ENCODE results near the gene HOXA9. TPM values are rescaled to one million over a fixed set of nuclear protein-coding genes. Genes with fewer than 3 reads are reported as not detected.

The HOXA9 gene
- total and polyA plus RNA-seq, 10 of the 15 experiments (the other 5 are each of a cell fraction or from before 2014, with no cell fraction given) = not detected

DNA sequence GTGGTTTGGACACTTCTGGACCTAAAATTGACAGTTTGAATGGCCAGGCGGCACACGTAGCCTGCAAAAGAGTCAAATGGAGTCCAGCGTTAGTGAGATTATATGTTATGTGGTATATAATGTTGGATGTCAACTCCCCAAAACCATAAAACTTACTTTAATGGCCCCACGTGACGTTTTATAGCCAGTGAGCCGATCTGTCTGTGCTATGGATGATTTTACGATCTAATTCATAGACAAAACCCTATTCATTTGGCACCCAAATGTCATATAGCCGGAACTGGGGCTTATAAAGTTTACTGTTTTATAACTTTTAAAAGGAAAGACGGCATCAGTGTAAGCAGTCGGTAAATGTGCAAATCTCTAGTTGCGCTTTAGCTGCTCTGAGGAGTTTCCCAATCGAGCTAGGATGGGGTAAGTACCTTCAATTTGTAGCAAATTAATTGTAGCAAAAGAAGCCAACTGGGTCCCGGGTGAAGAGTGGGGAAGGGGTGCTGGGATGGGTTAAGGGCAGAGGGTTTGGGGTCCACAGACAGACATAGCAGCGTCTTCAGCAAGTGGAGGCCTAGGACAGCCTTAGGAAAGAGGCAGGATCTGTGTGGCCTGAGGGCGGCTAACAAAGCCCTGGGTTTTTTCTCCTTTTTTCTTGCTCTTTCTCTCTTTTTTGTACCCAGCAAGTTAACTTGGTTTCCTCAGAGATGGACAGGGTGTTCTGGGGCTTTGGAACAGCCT, 25.0 kb downstream of the HOXA9 start (continued):
- no peak for TF ChIP-seq BCLAF1 (IDR thresholded peaks at IDR 0.05)

DNA sequence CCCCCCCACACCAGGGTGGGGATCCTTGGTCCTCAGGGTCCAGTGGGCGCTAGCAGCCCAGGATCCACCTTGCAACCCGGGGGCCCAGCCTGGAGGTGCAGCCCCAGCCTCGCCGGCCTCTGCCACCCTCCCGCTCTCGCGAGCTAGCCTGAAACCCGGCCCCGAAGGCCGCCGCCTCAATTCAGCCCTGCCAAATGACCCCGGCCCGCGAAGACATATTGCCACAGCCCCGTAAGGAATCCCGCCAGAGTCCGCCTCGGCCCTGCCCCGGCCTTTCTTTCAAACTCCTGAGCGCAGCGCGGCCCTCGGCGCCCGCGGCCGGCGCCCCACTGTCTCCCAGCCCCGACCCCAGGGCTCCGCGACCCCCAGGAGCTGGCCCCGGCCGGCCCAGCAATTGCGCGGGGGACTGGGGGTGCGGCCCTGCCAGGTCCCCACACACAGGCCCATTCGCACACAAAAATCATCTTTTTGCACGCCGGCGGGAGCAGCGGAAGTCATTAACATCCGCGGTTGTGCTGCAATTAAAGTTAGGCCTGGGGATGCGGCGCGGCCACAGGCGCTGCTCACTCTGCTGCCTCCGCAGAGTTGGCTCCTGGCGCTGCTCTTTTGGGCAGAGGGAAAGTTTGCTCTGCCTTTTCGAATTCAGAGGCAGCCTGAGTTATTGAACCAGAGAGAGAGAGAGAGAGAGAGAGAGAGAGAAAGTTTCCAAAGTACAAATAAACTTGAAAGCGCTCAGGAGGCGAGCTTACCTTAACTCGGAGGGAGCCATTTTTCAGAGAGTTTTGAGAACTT, 25.8 kb downstream of the HOXA9 start:
- ChIA-PET SMC1A (ENCODE audit: uncharacterized antibody, unreplicated experiment) (interaction anchor here (1.7 kb wide), 1 partner anchor 11 kb away, joined by 8 read pairs; no protein-coding TSS in a partner anchor), RAD21 (ENCODE audit: unreplicated experiment) (no interaction called here), CTCF (no interaction called here), POLR2A (no interaction called here)
- no TSS peak for BruUV-seq (replicated peaks)
- Histone ChIP-seq H3K4me1 (ENCODE audit: control insufficient read depth, insufficient read depth, low read length) (no peaks in the 10 kb centered on the region; the same call in 1 of the 2 replicates), H3K9me3 (replicated peaks; ENCODE audit: control insufficient read depth, insufficient read depth, low read length) (no peaks in the 10 kb centered on the region; the same call in 2 of the 3 replicates), H3K4me3 (no peak overlapping the region), H3K4me2 (ENCODE audit: control insufficient read depth, insufficient read depth) (no peak overlapping the region), H3K36me3 (ENCODE audit: control insufficient read depth in 2 of 2, insufficient read depth in 2 of 2, low read length in 1 of 2) (no peaks in the 10 kb centered on the region), H2AFZ (ENCODE audit: control insufficient read depth, low read depth, low read length) (no peak overlapping the region), H4K20me1 (ENCODE audit: control insufficient read depth, insufficient read depth) (no peaks in the 10 kb centered on the region), H3K9ac (ENCODE audit: control insufficient read depth, insufficient read depth, low read length) (no peak overlapping the region), H3K79me2 (ENCODE audit: control insufficient read depth, insufficient read depth, low read length) (no peaks in the 10 kb centered on the region), H3K27ac (ENCODE audit: control insufficient read depth, insufficient read depth) (no peak overlapping the region), H3K27me3 (replicated peaks in 1 of 2; ENCODE audit: control insufficient read depth in 2 of 2, insufficient read depth in 2 of 2, low read length in 1 of 2) (peaks cover 0 to 7% of the 10 kb centered on the region in 2 experiments; a peak in 2 of 4 replicates)
- DNase-seq (ENCODE audit: low read depth, low spot score) = no peak
- in situ Hi-C loops (cut with MboI) (no loop called here), intact Hi-C loops (cut with micrococcal nuclease; ENCODE audit: unreplicated experiment) (no loop called here)
- FAIRE-seq = no peak
- 85% methylated on average over 36 of the region's 53 CpGs for WGBS (ENCODE audit: insufficient coverage, insufficient replicate concordance, low lambda C conversion rate, missing lambda C conversion rate)
- no peak for ATAC-seq
- TF ChIP-seq SMC3 (IDR thresholded peaks at IDR 0.05; ENCODE audit: borderline replicate concordance, low read length) (no peak), POLR2AphosphoS2 (IDR thresholded peaks at IDR 0.05; ENCODE audit: low read depth, low read length) (no peak), GATAD2B (conservative IDR thresholded peaks at IDR 0.05; ENCODE audit: low read depth) (no peak), RCOR1 (conservative IDR thresholded peaks at IDR 0.05; ENCODE audit: low read depth, low read length) (no peak), IKZF1 (conservative IDR thresholded peaks at IDR 0.05) (no peak)
- TF ChIP-seq, protein P1, sequence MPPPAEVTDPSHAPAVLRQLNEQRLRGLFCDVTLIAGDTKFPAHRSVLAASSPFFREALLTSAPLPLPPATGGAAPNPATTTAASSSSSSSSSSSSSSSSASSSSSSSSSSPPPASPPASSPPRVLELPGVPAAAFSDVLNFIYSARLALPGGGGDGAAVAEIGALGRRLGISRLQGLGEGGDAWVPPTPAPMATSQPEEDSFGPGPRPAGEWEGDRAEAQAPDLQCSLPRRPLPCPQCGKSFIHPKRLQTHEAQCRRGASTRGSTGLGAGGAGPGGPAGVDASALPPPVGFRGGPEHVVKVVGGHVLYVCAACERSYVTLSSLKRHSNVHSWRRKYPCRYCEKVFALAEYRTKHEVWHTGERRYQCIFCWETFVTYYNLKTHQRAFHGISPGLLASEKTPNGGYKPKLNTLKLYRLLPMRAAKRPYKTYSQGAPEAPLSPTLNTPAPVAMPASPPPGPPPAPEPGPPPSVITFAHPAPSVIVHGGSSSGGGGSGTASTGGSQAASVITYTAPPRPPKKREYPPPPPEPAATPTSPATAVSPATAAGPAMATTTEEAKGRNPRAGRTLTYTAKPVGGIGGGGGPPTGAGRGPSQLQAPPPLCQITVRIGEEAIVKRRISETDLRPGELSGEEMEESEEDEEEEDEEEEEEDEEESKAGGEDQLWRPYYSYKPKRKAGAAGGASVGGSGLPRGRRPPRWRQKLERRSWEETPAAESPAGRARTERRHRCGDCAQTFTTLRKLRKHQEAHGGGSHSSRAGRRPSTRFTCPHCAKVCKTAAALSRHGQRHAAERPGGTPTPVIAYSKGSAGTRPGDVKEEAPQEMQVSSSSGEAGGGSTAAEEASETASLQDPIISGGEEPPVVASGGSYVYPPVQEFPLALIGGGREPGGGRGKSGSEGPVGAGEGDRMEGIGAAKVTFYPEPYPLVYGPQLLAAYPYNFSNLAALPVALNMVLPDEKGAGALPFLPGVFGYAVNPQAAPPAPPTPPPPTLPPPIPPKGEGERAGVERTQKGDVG (CRISPR knock-in tag; IDR thresholded peaks at IDR 0.05) = no peak
- TF ChIP-seq, protein P2, sequence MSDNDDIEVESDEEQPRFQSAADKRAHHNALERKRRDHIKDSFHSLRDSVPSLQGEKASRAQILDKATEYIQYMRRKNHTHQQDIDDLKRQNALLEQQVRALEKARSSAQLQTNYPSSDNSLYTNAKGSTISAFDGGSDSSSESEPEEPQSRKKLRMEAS (IDR thresholded peaks at IDR 0.05; ENCODE audit: low read depth, low read length) = no peak
- TF ChIP-seq, protein P3, sequence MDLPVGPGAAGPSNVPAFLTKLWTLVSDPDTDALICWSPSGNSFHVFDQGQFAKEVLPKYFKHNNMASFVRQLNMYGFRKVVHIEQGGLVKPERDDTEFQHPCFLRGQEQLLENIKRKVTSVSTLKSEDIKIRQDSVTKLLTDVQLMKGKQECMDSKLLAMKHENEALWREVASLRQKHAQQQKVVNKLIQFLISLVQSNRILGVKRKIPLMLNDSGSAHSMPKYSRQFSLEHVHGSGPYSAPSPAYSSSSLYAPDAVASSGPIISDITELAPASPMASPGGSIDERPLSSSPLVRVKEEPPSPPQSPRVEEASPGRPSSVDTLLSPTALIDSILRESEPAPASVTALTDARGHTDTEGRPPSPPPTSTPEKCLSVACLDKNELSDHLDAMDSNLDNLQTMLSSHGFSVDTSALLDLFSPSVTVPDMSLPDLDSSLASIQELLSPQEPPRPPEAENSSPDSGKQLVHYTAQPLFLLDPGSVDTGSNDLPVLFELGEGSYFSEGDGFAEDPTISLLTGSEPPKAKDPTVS (IDR thresholded peaks at IDR 0.05; ENCODE audit: low read depth, low read length) = no peak

Data from GM12878 (cell line).